Skin epidermis (tissue), 12 donors: Measurements from ENCODE around the gene SERPINE1.
"Not testable (repeated sequence)": the region's sequence is repeated elsewhere in the genome, so short reads cannot be mapped to it uniquely, and the experiment has no call there.

ENCODE experiments used
- H3K27ac ChIP-seq, 21 experiments: fragments of 200-600 bp; sonication (generic) in 11 of 21; one replicate each; pipeline ENCODE4 v1.5.0; 2020; ENCODE audit warnings: mild to moderate bottlenecking in 3 of 21, inconsistent platforms in 2 of 21, moderate library complexity in 2 of 21
- H3K4me3 ChIP-seq, 7 experiments: fragments of 200-600 bp; sonication (generic) in 2 of 7; one replicate each; pipeline ENCODE4 v1.5.0; 2020; ENCODE audit warnings: inconsistent platforms in 2 of 7, mild to moderate bottlenecking in 2 of 7, moderate library complexity in 1 of 7

SERPINE1 gene

GRCh38 chr7:101126651-101127459 lies at the start of gene SERPINE1:
Gene SERPINE1, plus strand, starts transcription at chr7:101127104. Its CDS starts 1,290 bp downstream, at chr7:101128394.
- Histone ChIP-seq H3K4me3 (peak within 1 kb of the TSS; percentile 1 to 40 (median 32)), H3K27ac (peak within 1 kb of the TSS in 19 of 21 experiments; percentile 29 to 90 (median 63))

- Histone ChIP-seq H3K27ac (no peak overlapping the region), H3K4me3 (no peak overlapping the region)
These were observed 49.4 kb upstream of the SERPINE1 start for GRCh38 chr7:101077303-101078086.

GRCh38 chr7:101081432-101081831 lies 45.5 kb upstream of the SERPINE1 start:
- no peak overlapping the region for H3K4me3 ChIP-seq
- no peak overlapping the region for H3K27ac ChIP-seq

- H3K4me3 ChIP-seq = peak overlapping the region; percentile 58 to 74 (median 65)
- peak overlapping the region in 20 of 21 experiments; percentile 86 to 100 (median 94) for H3K27ac ChIP-seq
These were observed 42.1 kb upstream of the SERPINE1 start for GRCh38 chr7:101084865-101085161.

- H3K27ac ChIP-seq = peak within 1 kb of the TSS; percentile 76 to 100 (median 93)
- peak within 1 kb of the TSS; percentile 58 to 74 (median 65) for H3K4me3 ChIP-seq
These were observed 41.5 kb upstream of the SERPINE1 start, which contains the start of gene TRIM56 for GRCh38 chr7:101085162-101085964. Gene TRIM56, plus strand, starts transcription at chr7:101085481. Its CDS starts 1,832 bp downstream, at chr7:101087313.

GRCh38 chr7:101087334-101088068 lies 39.4 kb upstream of the SERPINE1 start:
- Histone ChIP-seq H3K4me3 (no peak overlapping the region), H3K27ac (peak overlapping the region in 1 of 21 experiments; percentile 30)

GRCh38 chr7:101088069-101088425 lies 38.9 kb upstream of the SERPINE1 start:
- Histone ChIP-seq H3K4me3 (no peak overlapping the region), H3K27ac (no peak overlapping the region)

- Histone ChIP-seq H3K27ac (no peak overlapping the region), H3K4me3 (no peak overlapping the region)
These were observed 37.9 kb upstream of the SERPINE1 start for GRCh38 chr7:101088858-101089529.

GRCh38 chr7:101089876-101090275 lies 37.0 kb upstream of the SERPINE1 start:
- Histone ChIP-seq H3K27ac (no peak overlapping the region), H3K4me3 (no peak overlapping the region)

GRCh38 chr7:101092266-101092905 lies 34.5 kb upstream of the SERPINE1 start:
- not testable (repeated sequence) for H3K4me3 ChIP-seq, H3K27ac ChIP-seq

- no peak overlapping the region for H3K4me3 ChIP-seq
- peak overlapping the region in 2 of 21 experiments; percentile 7 to 53 for H3K27ac ChIP-seq
These were observed 33.0 kb upstream of the SERPINE1 start for GRCh38 chr7:101093906-101094305.

GRCh38 chr7:101094376-101094775 lies 32.5 kb upstream of the SERPINE1 start:
- Histone ChIP-seq H3K27ac (peak overlapping the region in 3 of 21 experiments; percentile 7 to 64 (median 53)), H3K4me3 (no peak overlapping the region)

- H3K27ac ChIP-seq = peak overlapping the region in 3 of 21 experiments; percentile 7 to 64 (median 53)
- no peak overlapping the region for H3K4me3 ChIP-seq
These were observed 32.0 kb upstream of the SERPINE1 start for GRCh38 chr7:101094791-101095375.

GRCh38 chr7:101096331-101096956 lies 30.5 kb upstream of the SERPINE1 start:
- Histone ChIP-seq H3K27ac (no peak overlapping the region), H3K4me3 (no peak overlapping the region)

GRCh38 chr7:101096957-101097347 lies 30.0 kb upstream of the SERPINE1 start:
- Histone ChIP-seq H3K4me3 (no peak overlapping the region), H3K27ac (no peak overlapping the region)

- no peak overlapping the region for H3K27ac ChIP-seq
These were observed 29.3 kb upstream of the SERPINE1 start for GRCh38 chr7:101097561-101097960.

GRCh38 chr7:101099969-101100781 lies 26.7 kb upstream of the SERPINE1 start:
- Histone ChIP-seq H3K27ac (peak overlapping the region in 14 of 21 experiments; percentile 3 to 84 (median 54)), H3K4me3 (no peak overlapping the region)

More at GRCh38 chr7:101097561-101097960, 29.3 kb upstream of the SERPINE1 start:
- H3K4me3 ChIP-seq = no peak overlapping the region
